HG03558 (cell line): ENCODE data around the gene WDR93.

Source experiments
- ATAC-seq: cut with Tn5 transposase; IDR thresholded peaks from one replicate; pipeline ENCODE4 v1.9.1; 2021; ENCODE audit warnings: moderate number of reproducible peaks; ENCODE audit not compliant: unreplicated experiment; ENCODE audit errors: extremely low read depth

The WDR93 gene

GRCh38 chr15:89745768-89746167 is 55.2 kb downstream of the WDR93 start:
- ATAC-seq = no peak

- no peak for ATAC-seq
These were observed 55.8 kb downstream of the WDR93 start for GRCh38 chr15:89746386-89746780.

- ATAC-seq = no peak
These were observed 57.4 kb downstream of the WDR93 start for GRCh38 chr15:89747708-89748682.

- ATAC-seq = no peak
These were observed 58.4 kb downstream of the WDR93 start for GRCh38 chr15:89749054-89749453.

- no peak for ATAC-seq
These were observed 58.9 kb downstream of the WDR93 start for GRCh38 chr15:89749526-89749925.

- ATAC-seq = no peak
These were observed 59.4 kb downstream of the WDR93 start for GRCh38 chr15:89749951-89750559.

GRCh38 chr15:89750560-89751542 is 60.2 kb downstream of the WDR93 start, which contains the start of gene MESP1:
TSS of gene MESP1 (minus strand) at chr15:89751249. CDS start at chr15:89751231, 18 bp downstream.
- ATAC-seq = peak; percentile 73

GRCh38 chr15:89751748-89752147 is 61.1 kb downstream of the WDR93 start:
- no peak for ATAC-seq

- no peak for ATAC-seq
These were observed 63.2 kb downstream of the WDR93 start for GRCh38 chr15:89753855-89754254.

- no peak for ATAC-seq
These were observed 63.9 kb downstream of the WDR93 start for GRCh38 chr15:89754361-89755154.

- no peak for ATAC-seq
These were observed 65.1 kb downstream of the WDR93 start for GRCh38 chr15:89755701-89756100.

- ATAC-seq = no peak
These were observed 66.3 kb downstream of the WDR93 start for GRCh38 chr15:89756897-89757296.

- ATAC-seq = no peak
These were observed 67.7 kb downstream of the WDR93 start for GRCh38 chr15:89758283-89758682.

- no peak for ATAC-seq
These were observed 68.4 kb downstream of the WDR93 start for GRCh38 chr15:89758981-89759380.

- ATAC-seq = no peak
These were observed 69.2 kb downstream of the WDR93 start for GRCh38 chr15:89759835-89760234.

- no peak for ATAC-seq
These were observed 69.8 kb downstream of the WDR93 start for GRCh38 chr15:89760303-89761008.

GRCh38 chr15:89761009-89761831 is 70.6 kb downstream of the WDR93 start:
- ATAC-seq = no peak

- ATAC-seq = no peak
These were observed 71.3 kb downstream of the WDR93 start for GRCh38 chr15:89761929-89762328.
